IPS DF 19.7 (cell line): Measurements from ENCODE around the gene S100Z.
"Not testable (repeated sequence)": the region's sequence is repeated elsewhere in the genome, so short reads cannot be mapped to it uniquely, and the experiment has no call there.

Experiments used
- DNase-seq: peaks from one replicate; pipeline ENCODE4 v3.0.0-alpha.2; 2013; ENCODE audit warnings: low read depth, low spot score

S100Z gene

GRCh38 chr5:76849419-76850291, at the start of gene S100Z:
TSS of gene S100Z (plus strand) at chr5:76850014. CDS start at chr5:76875360, 25,346 bp downstream.
- DNase-seq = no peak

GRCh38 chr5:76800579-76800978, 49.2 kb upstream of the S100Z start:
- DNase-seq = no peak

- DNase-seq = no peak
These were observed 48.5 kb upstream of the S100Z start for GRCh38 chr5:76801159-76801802.

- DNase-seq = no peak
These were observed 48.0 kb upstream of the S100Z start for GRCh38 chr5:76801803-76802195.

GRCh38 chr5:76804266-76804665, 45.5 kb upstream of the S100Z start:
- no peak for DNase-seq

GRCh38 chr5:76805821-76806505, 43.9 kb upstream of the S100Z start:
- no peak for DNase-seq

- peak; percentile 89 for DNase-seq
These were observed 42.5 kb upstream of the S100Z start for GRCh38 chr5:76807296-76807695.

- peak; percentile 98 for DNase-seq
These were observed 41.6 kb upstream of the S100Z start for GRCh38 chr5:76808141-76808691.

- DNase-seq = no peak
These were observed 40.7 kb upstream of the S100Z start for GRCh38 chr5:76809141-76809540.

- DNase-seq = no peak
These were observed 39.6 kb upstream of the S100Z start for GRCh38 chr5:76810236-76810635.

GRCh38 chr5:76811214-76811613, 38.6 kb upstream of the S100Z start:
- DNase-seq = no peak

GRCh38 chr5:76812209-76812608, 37.6 kb upstream of the S100Z start:
- DNase-seq = not testable (repeated sequence)

GRCh38 chr5:76813982-76814562, 35.7 kb upstream of the S100Z start:
- no peak for DNase-seq

- DNase-seq = no peak
These were observed 33.5 kb upstream of the S100Z start for GRCh38 chr5:76816110-76816831.

GRCh38 chr5:76818844-76819831, 30.7 kb upstream of the S100Z start, which contains the start of gene F2RL1:
TSS of gene F2RL1 (plus strand) at chr5:76819030. CDS start at chr5:76819183, 153 bp downstream.
- peak; percentile 82 for DNase-seq

- no peak for DNase-seq
These were observed 29.8 kb upstream of the S100Z start for GRCh38 chr5:76819851-76820525.

- DNase-seq = no peak
These were observed 29.3 kb upstream of the S100Z start for GRCh38 chr5:76820526-76820890.

GRCh38 chr5:76821136-76821535, 28.7 kb upstream of the S100Z start:
- no peak for DNase-seq

- DNase-seq = not testable (repeated sequence)
These were observed 27.6 kb upstream of the S100Z start for GRCh38 chr5:76822105-76822731.
